VCaP (cell line): ENCODE results near the gene SYT2.

Experiments
- H3K27ac ChIP-seq: fragments of 450-650 bp; 2 replicates; pipeline ENCODE4 v1.5.1; 2017
- TF ChIP-seq, protein P1 (sequence below): fragments of 450-650 bp; conservative IDR thresholded peaks from 2 replicates; pipeline ENCODE4 v1.5.1; 2017; ENCODE audit warnings: mild to moderate bottlenecking, moderate library complexity

The SYT2 gene

DNA sequence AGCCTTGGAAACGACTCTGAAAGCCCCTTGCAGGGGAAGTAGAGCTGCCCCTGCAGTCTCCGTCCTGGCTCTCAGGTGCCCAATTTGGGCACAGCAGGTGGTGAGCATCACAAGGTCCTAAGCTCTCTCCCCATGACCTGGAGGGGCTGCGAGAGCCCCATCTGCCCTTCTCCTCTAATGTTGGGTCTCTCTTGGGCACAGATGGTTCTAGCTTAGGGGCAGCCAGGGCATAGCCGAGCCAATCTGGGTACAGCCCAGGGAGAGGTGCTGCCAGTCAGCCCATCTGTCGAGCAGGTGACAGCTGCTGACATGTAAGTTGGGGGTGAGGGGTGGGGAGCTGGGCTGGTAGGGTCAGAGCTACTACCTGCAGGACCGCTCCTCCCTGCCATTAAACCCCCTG is 50.7 kb downstream of the SYT2 start:
- no peak overlapping the region for H3K27ac ChIP-seq

DNA sequence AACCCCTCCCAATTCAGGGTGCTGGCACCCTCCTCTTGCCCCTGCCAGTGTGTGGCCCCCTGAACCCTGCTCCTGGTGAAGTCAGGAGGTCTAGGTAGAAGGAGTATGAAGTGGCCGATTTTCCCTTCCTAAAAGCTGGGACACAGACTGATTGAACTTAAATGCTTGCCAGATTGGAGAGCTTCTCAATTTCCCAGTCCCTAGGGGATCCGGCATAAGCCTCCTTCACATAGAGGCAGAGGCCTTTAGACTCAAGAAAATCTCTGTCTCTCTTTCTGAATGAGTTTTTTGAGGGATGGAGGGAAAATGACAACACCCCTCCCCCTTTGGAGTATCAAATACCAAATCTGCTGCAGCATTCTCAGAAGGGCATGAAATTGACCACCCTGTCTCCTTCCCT is 51.5 kb downstream of the SYT2 start:
- no peak overlapping the region for H3K27ac ChIP-seq
- TF ChIP-seq, protein P1, sequence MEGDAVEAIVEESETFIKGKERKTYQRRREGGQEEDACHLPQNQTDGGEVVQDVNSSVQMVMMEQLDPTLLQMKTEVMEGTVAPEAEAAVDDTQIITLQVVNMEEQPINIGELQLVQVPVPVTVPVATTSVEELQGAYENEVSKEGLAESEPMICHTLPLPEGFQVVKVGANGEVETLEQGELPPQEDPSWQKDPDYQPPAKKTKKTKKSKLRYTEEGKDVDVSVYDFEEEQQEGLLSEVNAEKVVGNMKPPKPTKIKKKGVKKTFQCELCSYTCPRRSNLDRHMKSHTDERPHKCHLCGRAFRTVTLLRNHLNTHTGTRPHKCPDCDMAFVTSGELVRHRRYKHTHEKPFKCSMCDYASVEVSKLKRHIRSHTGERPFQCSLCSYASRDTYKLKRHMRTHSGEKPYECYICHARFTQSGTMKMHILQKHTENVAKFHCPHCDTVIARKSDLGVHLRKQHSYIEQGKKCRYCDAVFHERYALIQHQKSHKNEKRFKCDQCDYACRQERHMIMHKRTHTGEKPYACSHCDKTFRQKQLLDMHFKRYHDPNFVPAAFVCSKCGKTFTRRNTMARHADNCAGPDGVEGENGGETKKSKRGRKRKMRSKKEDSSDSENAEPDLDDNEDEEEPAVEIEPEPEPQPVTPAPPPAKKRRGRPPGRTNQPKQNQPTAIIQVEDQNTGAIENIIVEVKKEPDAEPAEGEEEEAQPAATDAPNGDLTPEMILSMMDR: no peak

More for the DNA sequence above, 50.7 kb downstream of the SYT2 start:
- TF ChIP-seq, protein P1: no peak

DNA sequence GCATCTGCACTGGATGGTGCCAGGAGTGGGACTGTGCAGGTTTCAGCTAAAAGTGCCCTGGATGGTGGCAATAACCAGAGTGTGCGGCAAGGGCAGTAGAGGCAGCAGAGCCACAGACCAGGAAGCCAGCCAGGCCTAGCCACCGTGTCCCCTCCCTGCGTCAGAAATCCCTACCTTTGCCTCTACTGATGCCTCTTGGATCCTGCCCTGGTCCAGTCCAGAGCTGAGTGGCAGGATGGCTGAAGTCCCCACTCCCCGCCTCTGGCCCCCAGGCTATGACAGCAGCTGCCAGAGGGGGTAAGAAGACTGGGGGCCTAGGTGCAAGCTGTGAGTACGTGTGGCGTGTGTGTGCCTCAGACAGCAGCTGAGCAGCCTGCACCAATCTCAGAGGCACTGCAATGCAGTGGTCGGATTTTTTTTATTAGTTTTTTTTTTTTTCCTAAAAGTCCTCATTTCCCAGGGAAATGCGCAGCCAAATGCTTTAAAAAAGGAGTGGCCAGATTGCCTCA is 51.9 kb downstream of the SYT2 start:
- no peak overlapping the region for H3K27ac ChIP-seq
- TF ChIP-seq, protein P1: no peak

DNA sequence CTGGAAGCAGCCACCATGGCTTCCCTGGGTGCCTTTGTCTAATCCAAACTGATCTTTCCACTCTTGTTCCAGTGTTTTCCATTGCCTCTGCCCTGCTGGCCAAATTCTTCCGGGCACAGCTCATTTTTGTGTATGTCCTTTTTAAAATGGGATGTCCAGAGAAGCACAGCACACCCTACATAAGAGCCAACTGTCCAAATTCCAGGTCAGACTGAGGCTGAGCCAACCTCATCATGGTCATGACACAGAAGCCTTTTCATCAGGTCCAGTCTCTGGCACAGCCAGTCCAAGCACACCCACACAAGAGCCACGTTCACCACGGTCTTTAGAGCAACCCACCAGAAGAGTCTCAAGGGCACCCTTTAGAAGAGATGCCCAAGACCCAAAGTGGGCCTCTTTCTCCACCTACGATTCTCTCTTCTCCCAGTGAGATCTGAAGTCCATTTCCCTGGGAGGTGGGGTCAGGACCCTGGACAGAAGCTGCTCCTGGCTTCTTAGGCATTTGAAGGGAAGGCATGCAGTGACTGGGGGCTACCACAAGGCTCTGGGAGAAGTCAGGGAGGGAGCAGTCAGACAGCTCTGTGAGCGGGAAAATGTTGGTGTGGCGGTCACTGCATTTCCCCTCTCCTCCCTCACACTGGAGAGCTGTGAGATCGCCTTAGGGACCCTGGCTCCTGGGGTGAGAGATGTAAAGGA is 53.2 kb downstream of the SYT2 start:
- H3K27ac ChIP-seq: no peak overlapping the region
- TF ChIP-seq, protein P1: no peak

DNA sequence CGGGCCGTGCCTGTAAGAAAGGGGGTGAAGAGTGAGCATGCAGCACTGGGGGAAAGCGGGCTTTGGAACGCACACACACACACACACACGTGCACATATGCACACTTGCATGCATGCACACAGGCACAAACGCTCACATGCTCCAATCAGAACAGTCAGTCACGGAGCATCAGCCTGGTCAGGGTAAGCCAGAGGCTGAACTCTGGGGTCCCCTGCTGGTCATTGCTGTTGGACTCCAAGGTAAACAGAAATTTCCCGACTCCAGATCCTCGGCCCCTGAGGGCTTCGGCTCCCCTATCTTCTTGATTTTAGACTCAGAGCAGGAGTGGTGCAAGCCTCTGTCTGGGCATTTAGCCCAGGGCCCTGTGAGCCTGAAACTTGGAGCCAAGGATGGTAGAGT is 54.2 kb downstream of the SYT2 start:
- no peak overlapping the region for H3K27ac ChIP-seq
- TF ChIP-seq, protein P1: no peak

DNA sequence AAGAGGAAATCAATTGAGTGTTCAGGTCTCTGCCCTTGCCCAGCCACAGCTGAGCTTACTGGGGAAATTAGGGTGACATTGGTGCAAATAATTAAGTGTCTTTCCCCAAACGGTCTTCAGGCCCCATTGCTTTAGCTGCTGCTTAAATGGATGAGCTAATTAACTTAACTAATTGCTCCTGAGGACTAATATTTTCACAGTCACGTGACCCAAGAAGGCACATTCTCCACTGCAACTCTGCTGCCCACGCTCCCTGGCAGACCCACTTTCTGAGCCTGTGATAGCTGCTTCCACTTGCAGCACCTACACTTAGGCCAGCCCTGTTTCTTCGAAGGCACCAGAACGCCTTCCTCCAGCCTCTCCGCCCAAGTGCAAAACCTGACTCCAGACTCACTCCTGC is 56.2 kb downstream of the SYT2 start:
- no peak overlapping the region for H3K27ac ChIP-seq
- TF ChIP-seq, protein P1: no peak

DNA sequence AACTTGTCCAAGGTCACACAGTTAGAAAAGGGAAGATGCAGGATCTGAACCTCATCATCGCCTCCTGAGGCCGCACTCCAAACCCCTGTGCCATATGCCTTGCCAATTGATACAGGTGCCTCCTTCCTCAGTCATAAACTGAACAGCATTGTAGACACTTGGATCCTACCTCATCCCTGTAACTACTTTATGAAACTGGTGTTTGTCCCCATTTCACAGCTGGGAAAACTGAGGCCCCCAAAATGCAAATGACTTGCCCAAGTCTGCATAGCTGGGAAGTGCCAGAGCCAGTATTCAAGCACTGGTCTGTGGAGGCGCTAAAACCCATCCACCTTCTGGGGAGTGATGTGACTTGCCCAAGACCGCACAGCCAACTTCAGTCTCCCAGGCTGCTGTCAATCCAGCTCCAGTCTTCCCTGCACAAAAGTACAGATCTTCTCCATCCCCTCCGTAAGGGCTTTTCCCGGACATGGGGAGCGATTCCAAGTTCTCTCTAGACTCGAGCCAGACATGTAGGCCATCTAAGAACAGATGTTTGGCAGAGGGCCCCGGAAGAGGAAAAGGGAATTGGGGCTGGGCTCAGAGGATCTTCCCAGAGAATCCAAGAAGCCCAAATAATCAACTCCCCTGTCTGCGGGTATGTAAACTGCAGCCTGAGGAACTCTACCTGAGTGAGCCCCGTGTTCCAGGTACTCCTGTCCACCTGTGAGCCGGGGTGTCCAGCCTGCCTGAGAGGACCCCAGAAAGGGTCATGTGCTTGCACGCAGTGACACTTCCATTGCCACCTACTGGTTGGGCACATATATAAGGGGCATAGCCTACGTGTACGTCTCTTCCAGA is 60.5 kb downstream of the SYT2 start:
- no peak overlapping the region for H3K27ac ChIP-seq
- TF ChIP-seq, protein P1: no peak
